Dermis blood vessel endothelial cell (primary cell): Measurements from ENCODE around the gene P4HA2. TPM values are rescaled to one million over a fixed set of nuclear protein-coding genes. Genes with fewer than 3 reads are reported as not detected.

Experiments
- total RNA-seq: library from RNA; depleted of rRNA; stranded (reverse); fragments of >200 nt; gene quantifications from 2 replicates; pipeline ENCODE4 v1.2.3, GENCODE V29; 2014

The P4HA2 gene
- total RNA-seq, 1 donor from 2014 or later: 62.8 TPM

Other genes with a start within 250 kb of the P4HA2 start
- gene ACSL6, start 216.2 kb downstream of the P4HA2 start, total RNA-seq: 0.09 and 0.17 TPM in 2 replicates
- not detected in 2 replicates for gene IL3, start 167.2 kb downstream of the P4HA2 start, total RNA-seq
- gene CSF2, start 154.1 kb downstream of the P4HA2 start, total RNA-seq: 0.14 and 0.34 TPM in 2 replicates
- gene PDLIM4, start 29.8 kb upstream of the P4HA2 start, total RNA-seq: 31.0 and 51.6 TPM in 2 replicates
- gene SLC22A4, start 66.5 kb upstream of the P4HA2 start, total RNA-seq: 4.7 and 4.8 TPM in 2 replicates
- gene SLC22A5, start 141.9 kb upstream of the P4HA2 start, total RNA-seq: 3.8 and 4.8 TPM in 2 replicates